Brain microvascular endothelial cell (primary cell): ENCODE measurements around the gene PXYLP1.
A peak's percentile ranks its signal among the peaks of the same experiment; 100 is the strongest.
"Not testable (repeated sequence)": the region's sequence is repeated elsewhere in the genome, so short reads cannot be mapped to it uniquely, and the experiment has no call there.

Experiments used
- DNase-seq: peaks from one replicate; pipeline ENCODE4 v3.0.0-alpha.2; 2020
- H3K27ac ChIP-seq: fragments of 250-450 bp; sonication (Bioruptor Pico); 2 replicates; pipeline ENCODE4 v1.5.1; 2020; ENCODE audit warnings: mild to moderate bottlenecking, moderate library complexity
- H3K27me3 ChIP-seq: fragments of 250-450 bp; sonication (Bioruptor Pico); replicated peaks from 2 replicates; pipeline ENCODE4 v1.5.1; 2020; ENCODE audit warnings: mild to moderate bottlenecking
- H3K36me3 ChIP-seq: fragments of 250-450 bp; sonication (Bioruptor Pico); replicated peaks from 2 replicates; pipeline ENCODE4 v1.5.1; 2020; ENCODE audit warnings: mild to moderate bottlenecking
- H3K4me3 ChIP-seq: 2 replicates; pipeline ENCODE4 v1.5.1; 2011; ENCODE audit warnings: low read depth, mild to moderate bottlenecking, control low read depth, low read length, moderate library complexity
- CTCF ChIP-seq: IDR thresholded peaks from 2 replicates; pipeline ENCODE4 v1.5.1; 2011; ENCODE audit warnings: low read depth, mild to moderate bottlenecking, moderate library complexity, low read length, control low read depth, inconsistent platforms; ENCODE audit errors: missing control alignments
- in situ Hi-C: cut with HindIII; loops from 2 replicates; pipeline ENCODE4 v1.10.0; 2017; ENCODE audit warnings: low sequenced_read_pairs, low pct_ligation_motif_present

The PXYLP1 gene

GRCh38 chr3:141294301-141294700 lies 62.7 kb downstream of the PXYLP1 start:
- no peaks in the 10 kb centered on the region for H3K27me3 ChIP-seq
- in situ Hi-C loops = no loop called here
- H3K36me3 ChIP-seq = peaks cover 16% of the 10 kb centered on the region
- H3K27ac ChIP-seq = peak overlapping the region; percentile 82
- no peak for TF ChIP-seq CTCF
- peak overlapping the region; percentile 23 for H3K4me3 ChIP-seq
- no peak for DNase-seq

GRCh38 chr3:141294848-141295247 lies 63.2 kb downstream of the PXYLP1 start:
- H3K4me3 ChIP-seq = no peak overlapping the region
- H3K27me3 ChIP-seq = no peaks in the 10 kb centered on the region
- H3K27ac ChIP-seq = peak overlapping the region; percentile 82
- peaks cover 16% of the 10 kb centered on the region for H3K36me3 ChIP-seq
- no peak for TF ChIP-seq CTCF
- DNase-seq = peak; percentile 92
- in situ Hi-C loops = no loop called here

DNA sequence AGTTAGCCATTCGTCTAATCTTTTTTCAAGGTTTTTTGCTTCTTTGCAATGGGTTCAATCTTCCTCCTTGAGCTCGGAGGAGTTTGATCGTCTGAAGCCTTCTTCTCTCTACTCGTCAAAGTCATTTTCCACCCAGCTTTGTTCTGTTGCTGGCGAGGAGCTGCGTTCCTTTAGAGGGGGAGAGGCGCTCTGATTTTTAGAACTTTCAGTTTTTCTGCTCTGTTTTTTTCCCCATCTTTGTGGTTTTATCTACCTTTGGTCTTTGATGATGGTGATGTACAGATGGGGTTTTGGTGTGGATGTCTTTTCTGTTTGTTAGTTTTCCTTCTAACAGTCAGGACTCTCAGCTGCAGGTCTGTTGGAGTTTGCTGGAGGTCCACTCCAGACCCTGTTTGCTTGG lies 68.8 kb downstream of the PXYLP1 start:
- H3K36me3 ChIP-seq, H3K27ac ChIP-seq, DNase-seq, H3K27me3 ChIP-seq, in situ Hi-C loops, H3K4me3 ChIP-seq: not testable (repeated sequence)

DNA sequence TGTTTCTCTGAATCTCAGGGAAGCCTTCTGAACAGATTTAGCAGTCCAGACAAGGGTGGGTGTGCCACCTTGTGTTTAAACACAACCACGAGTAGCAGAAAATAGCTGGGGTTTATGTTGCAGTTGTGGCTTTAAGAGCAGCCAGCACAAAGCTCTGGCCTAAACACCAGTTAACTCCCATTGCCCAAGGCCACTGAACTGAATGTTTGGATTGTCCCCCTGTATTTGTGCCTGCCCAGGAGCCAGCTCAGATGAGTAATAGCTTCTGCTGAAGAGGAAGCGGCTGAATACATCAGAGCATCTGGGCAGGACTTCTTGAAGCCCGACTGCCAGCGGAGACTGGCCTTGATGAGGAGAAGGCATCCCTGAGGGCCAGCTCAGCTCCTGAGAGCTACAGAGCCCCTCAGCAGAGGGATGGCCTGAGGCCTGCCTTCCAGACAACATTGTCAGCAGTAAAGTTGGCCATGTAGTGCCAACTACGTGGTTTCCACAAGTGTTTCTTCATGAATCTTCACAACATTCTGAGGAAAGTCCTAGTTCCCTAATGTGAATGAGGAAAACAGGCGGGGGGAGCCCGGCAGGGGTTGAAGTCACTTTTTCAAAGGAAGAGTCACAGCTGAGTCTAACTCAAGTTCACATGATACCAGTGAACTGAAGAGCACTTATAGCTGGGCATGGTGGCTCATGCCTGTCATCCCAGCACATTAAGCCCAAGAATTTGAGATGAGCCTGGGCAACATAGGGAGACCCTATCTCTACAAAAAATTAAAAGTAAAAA lies 70.9 kb downstream of the PXYLP1 start:
- peak; percentile 55 for DNase-seq
- in situ Hi-C loops = no loop called here
- Histone ChIP-seq H3K27ac (peak overlapping the region; percentile 27), H3K36me3 (no peaks in the 10 kb centered on the region), H3K4me3 (no peak overlapping the region), H3K27me3 (no peaks in the 10 kb centered on the region)
- TF ChIP-seq CTCF = peak; percentile 46

GRCh38 chr3:141303481-141304223 lies 72.0 kb downstream of the PXYLP1 start:
- no peaks in the 10 kb centered on the region for H3K36me3 ChIP-seq
- TF ChIP-seq CTCF = peak; percentile 65
- no peak overlapping the region for H3K4me3 ChIP-seq
- in situ Hi-C loops = no loop called here
- DNase-seq = peak; percentile 86
- no peak overlapping the region for H3K27ac ChIP-seq
- no peaks in the 10 kb centered on the region for H3K27me3 ChIP-seq

- Histone ChIP-seq H3K27ac (no peak overlapping the region), H3K27me3 (no peaks in the 10 kb centered on the region), H3K36me3 (no peaks in the 10 kb centered on the region), H3K4me3 (no peak overlapping the region)
- DNase-seq = peak; percentile 65
- in situ Hi-C loops = no loop called here
- TF ChIP-seq CTCF = peak; percentile 58
Measured at GRCh38 chr3:141305436-141305835, 73.8 kb downstream of the PXYLP1 start.
